ENCODE measurements around the gene GJD2.

GJD2 gene

GRCh38 chr15:34772312-34772711 is 17.5 kb upstream of the GJD2 start:
- no peak overlapping the region for H3K9ac ChIP-seq (ENCODE audit: low read depth, low read length)
- H3K27me3 ChIP-seq (ENCODE audit: control insufficient read depth, insufficient read depth, low read length): no peaks in the 10 kb centered on the region
- no peak overlapping the region for H3K27ac ChIP-seq (ENCODE audit: low read depth, low read length)
- H3K4me3 ChIP-seq (ENCODE audit: low read depth, low read length): no peak overlapping the region
- peaks cover 5% of the 10 kb centered on the region for H3K4me1 ChIP-seq (ENCODE audit: control insufficient read depth, insufficient read depth, low read length)
- H3K9me3 ChIP-seq (ENCODE audit: control insufficient read depth, insufficient read depth, low read length): no peaks in the 10 kb centered on the region
- H3K36me3 ChIP-seq (ENCODE audit: control insufficient read depth, insufficient read depth, low read length): no peaks in the 10 kb centered on the region

GRCh38 chr15:34769711-34770110 is 14.9 kb upstream of the GJD2 start:
- Histone ChIP-seq H3K27me3 (ENCODE audit: control insufficient read depth, insufficient read depth, low read length) (no peaks in the 10 kb centered on the region), H3K4me1 (ENCODE audit: control insufficient read depth, insufficient read depth, low read length) (peaks cover 5% of the 10 kb centered on the region)

DNA sequence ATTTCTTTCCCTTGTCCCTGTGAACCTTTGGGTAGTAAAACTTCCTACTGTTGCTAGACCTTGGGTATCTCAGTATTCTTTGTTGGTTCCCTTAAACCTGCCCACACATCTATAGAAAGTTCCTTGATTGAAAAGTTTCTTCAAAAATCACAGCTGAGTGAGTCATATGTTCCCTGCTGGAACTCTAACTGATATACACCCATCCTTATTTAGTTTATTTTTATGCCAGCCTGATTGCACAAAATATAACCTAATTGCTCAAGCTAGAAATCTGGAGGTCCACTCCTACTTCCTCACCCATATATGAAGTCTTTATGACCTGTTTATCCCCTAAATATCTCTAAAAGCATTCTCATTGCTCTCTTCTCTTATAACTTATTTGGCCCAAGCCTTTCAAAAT is 13.7 kb upstream of the GJD2 start:
- no peak overlapping the region for H3K4me3 ChIP-seq (ENCODE audit: low read depth, low read length)
- H3K27me3 ChIP-seq (ENCODE audit: control insufficient read depth, insufficient read depth, low read length): no peaks in the 10 kb centered on the region
- H3K9me3 ChIP-seq (ENCODE audit: control insufficient read depth, insufficient read depth, low read length): no peaks in the 10 kb centered on the region
- no peaks in the 10 kb centered on the region for H3K36me3 ChIP-seq (ENCODE audit: control insufficient read depth, insufficient read depth, low read length)
- H3K9ac ChIP-seq (ENCODE audit: low read depth, low read length): no peak overlapping the region
- H3K27ac ChIP-seq (ENCODE audit: low read depth, low read length): no peak overlapping the region
- no peaks in the 10 kb centered on the region; the same call in 1 of the 2 replicates for H3K4me1 ChIP-seq (ENCODE audit: control insufficient read depth, insufficient read depth, low read length)

More at GRCh38 chr15:34769711-34770110, 14.9 kb upstream of the GJD2 start:
- Histone ChIP-seq H3K9me3 (ENCODE audit: control insufficient read depth, insufficient read depth, low read length) (no peaks in the 10 kb centered on the region), H3K27ac (ENCODE audit: low read depth, low read length) (no peak overlapping the region), H3K36me3 (ENCODE audit: control insufficient read depth, insufficient read depth, low read length) (no peaks in the 10 kb centered on the region), H3K9ac (ENCODE audit: low read depth, low read length) (no peak overlapping the region), H3K4me3 (ENCODE audit: low read depth, low read length) (no peak overlapping the region)

DNA sequence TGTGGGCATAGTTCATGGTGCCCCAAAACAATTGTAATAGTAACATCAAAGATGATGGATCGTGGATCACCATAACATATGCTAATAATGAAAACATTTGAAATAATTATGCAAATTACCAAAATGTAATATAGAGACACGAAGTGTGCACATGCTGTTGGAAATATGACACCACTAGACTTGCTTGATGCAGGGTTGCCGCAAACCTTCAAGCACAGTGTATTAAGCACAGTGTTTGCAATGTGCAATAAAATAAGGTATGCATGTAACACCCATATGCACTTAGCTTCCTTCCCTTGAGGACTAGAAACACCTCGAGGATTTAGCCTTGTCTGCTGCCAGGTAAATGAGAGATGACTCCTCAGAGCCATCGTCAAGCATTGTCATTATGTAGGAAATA is 10.9 kb upstream of the GJD2 start:
- H3K9me3 ChIP-seq (ENCODE audit: control insufficient read depth, insufficient read depth, low read length): no peaks in the 10 kb centered on the region
- H3K4me1 ChIP-seq (ENCODE audit: control insufficient read depth, insufficient read depth, low read length): no peaks in the 10 kb centered on the region
- H3K9ac ChIP-seq (ENCODE audit: low read depth, low read length): no peak overlapping the region
- H3K36me3 ChIP-seq (ENCODE audit: control insufficient read depth, insufficient read depth, low read length): no peaks in the 10 kb centered on the region
- no peaks in the 10 kb centered on the region for H3K27me3 ChIP-seq (ENCODE audit: control insufficient read depth, insufficient read depth, low read length)
- H3K4me3 ChIP-seq (ENCODE audit: low read depth, low read length): no peak overlapping the region
- H3K27ac ChIP-seq (ENCODE audit: low read depth, low read length): no peak overlapping the region

DNA sequence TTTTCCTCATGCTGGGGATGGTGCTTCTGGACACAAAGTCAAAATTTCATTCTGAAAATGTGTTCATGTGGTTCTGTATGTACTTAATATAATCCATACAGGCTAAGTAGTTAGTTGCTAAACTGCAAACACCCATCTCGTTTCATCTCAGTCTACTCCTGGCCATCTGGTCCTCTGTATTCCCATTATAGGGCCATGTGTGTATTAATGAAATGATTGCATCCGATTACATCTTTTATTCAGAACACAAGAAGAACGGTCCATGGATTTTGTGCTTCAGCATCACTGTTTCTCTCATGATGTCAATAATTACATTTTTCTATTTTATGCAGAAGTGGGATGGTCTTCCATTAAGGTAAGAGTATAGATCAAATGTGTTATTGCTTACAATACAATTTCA is 6.1 kb upstream of the GJD2 start:
- H3K36me3 ChIP-seq (ENCODE audit: control insufficient read depth, insufficient read depth, low read length): no peaks in the 10 kb centered on the region
- H3K9ac ChIP-seq (ENCODE audit: low read depth, low read length): no peak overlapping the region
- H3K27ac ChIP-seq (ENCODE audit: low read depth, low read length): no peak overlapping the region
- peaks cover under 1% of the 10 kb centered on the region; the same call in 1 of the 2 replicates for H3K4me1 ChIP-seq (ENCODE audit: control insufficient read depth, insufficient read depth, low read length)
- H3K27me3 ChIP-seq (ENCODE audit: control insufficient read depth, insufficient read depth, low read length): peaks cover 30% of the 10 kb centered on the region
- no peaks in the 10 kb centered on the region for H3K9me3 ChIP-seq (ENCODE audit: control insufficient read depth, insufficient read depth, low read length)
- no peak overlapping the region for H3K4me3 ChIP-seq (ENCODE audit: low read depth, low read length)

DNA sequence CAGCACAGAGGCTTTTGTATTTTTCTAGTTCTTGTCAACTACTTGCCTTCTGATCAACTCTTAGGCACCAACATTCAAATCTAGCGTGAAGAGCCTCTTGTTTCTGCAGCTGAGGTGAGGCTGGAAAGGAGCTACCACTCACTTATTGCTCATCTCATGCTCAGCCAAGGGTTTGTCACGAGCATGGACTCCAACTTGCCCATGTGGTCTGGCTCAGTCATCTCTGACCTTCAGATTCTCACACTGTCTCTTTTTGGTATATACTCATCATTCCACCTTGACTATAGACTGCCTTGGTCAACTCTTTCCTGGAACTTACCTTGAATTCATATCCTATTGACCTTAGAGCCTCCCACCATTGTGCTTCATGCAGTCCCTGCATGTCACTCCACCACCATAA is 5.2 kb upstream of the GJD2 start:
- H3K27me3 ChIP-seq (ENCODE audit: control insufficient read depth, insufficient read depth, low read length): peaks cover 39% of the 10 kb centered on the region
- no peak overlapping the region for H3K27ac ChIP-seq (ENCODE audit: low read depth, low read length)
- H3K9ac ChIP-seq (ENCODE audit: low read depth, low read length): no peak overlapping the region
- no peaks in the 10 kb centered on the region for H3K9me3 ChIP-seq (ENCODE audit: control insufficient read depth, insufficient read depth, low read length)
- H3K4me1 ChIP-seq (ENCODE audit: control insufficient read depth, insufficient read depth, low read length): peaks cover 4% of the 10 kb centered on the region; the same call in 1 of the 2 replicates
- no peak overlapping the region for H3K4me3 ChIP-seq (ENCODE audit: low read depth, low read length)
- no peaks in the 10 kb centered on the region for H3K36me3 ChIP-seq (ENCODE audit: control insufficient read depth, insufficient read depth, low read length)

- no peak overlapping the region for H3K9ac ChIP-seq (ENCODE audit: low read depth, low read length)
- no peaks in the 10 kb centered on the region for H3K36me3 ChIP-seq (ENCODE audit: control insufficient read depth, insufficient read depth, low read length)
- peaks cover 46% of the 10 kb centered on the region for H3K27me3 ChIP-seq (ENCODE audit: control insufficient read depth, insufficient read depth, low read length)
- H3K4me1 ChIP-seq (ENCODE audit: control insufficient read depth, insufficient read depth, low read length): peaks cover 4% of the 10 kb centered on the region; the same call in 1 of the 2 replicates
- H3K4me3 ChIP-seq (ENCODE audit: low read depth, low read length): no peak overlapping the region
- no peak overlapping the region for H3K27ac ChIP-seq (ENCODE audit: low read depth, low read length)
- H3K9me3 ChIP-seq (ENCODE audit: control insufficient read depth, insufficient read depth, low read length): no peaks in the 10 kb centered on the region
Measured at GRCh38 chr15:34759347-34759746, 4.5 kb upstream of the GJD2 start.

DNA sequence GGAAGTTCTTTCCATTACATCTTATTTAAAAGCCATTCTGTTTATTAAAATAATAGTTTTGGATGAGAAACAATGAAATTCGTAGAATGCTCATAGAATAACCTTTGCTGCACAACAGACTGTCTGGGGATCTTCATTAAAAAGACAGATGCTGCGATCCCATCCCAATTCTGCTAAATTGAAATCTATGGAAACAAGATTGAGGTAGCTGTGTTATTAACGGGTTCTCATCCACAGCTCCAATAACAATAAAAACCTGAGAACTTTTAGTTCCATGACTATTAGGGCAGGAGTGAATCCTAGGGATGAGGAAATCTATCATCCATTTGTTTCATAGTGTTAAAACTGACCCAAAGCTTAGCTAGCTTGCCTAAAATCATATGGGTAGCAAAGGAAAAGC is 2.5 kb upstream of the GJD2 start:
- Histone ChIP-seq H3K9ac (ENCODE audit: low read depth, low read length) (no peak overlapping the region), H3K27ac (ENCODE audit: low read depth, low read length) (no peak overlapping the region), H3K9me3 (ENCODE audit: control insufficient read depth, insufficient read depth, low read length) (no peaks in the 10 kb centered on the region), H3K27me3 (ENCODE audit: control insufficient read depth, insufficient read depth, low read length) (peaks cover 56% of the 10 kb centered on the region), H3K4me1 (ENCODE audit: control insufficient read depth, insufficient read depth, low read length) (peaks cover 4% of the 10 kb centered on the region; the same call in 1 of the 2 replicates), H3K4me3 (ENCODE audit: low read depth, low read length) (no peak overlapping the region), H3K36me3 (ENCODE audit: control insufficient read depth, insufficient read depth, low read length) (no peaks in the 10 kb centered on the region)

DNA sequence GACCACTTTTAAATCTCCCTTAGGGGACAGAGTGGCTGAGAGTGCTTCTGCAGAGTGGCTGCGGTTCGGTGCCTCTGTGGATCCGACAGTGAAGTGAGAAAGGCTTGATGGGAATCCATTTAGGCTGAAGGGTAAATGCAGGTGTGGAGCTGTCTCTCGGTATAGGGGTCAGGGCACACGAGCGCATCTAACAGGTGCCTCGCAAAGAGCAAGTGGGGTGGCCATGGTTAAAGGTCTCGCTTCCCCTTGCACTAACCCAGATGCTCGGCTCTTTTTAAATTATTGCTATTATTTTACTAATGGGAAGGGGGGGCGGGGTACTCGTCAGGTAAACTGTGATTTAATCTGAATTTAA is 598 bp upstream of the GJD2 start:
- Histone ChIP-seq H3K36me3 (ENCODE audit: control insufficient read depth, insufficient read depth, low read length) (no peaks in the 10 kb centered on the region), H3K4me3 (ENCODE audit: low read depth, low read length) (peak overlapping the region; percentile 58), H3K4me1 (ENCODE audit: control insufficient read depth, insufficient read depth, low read length) (peaks cover 4% of the 10 kb centered on the region; the same call in 1 of the 2 replicates), H3K9ac (ENCODE audit: low read depth, low read length) (no peak overlapping the region), H3K9me3 (ENCODE audit: control insufficient read depth, insufficient read depth, low read length) (no peaks in the 10 kb centered on the region), H3K27me3 (ENCODE audit: control insufficient read depth, insufficient read depth, low read length) (peaks cover 56% of the 10 kb centered on the region), H3K27ac (ENCODE audit: low read depth, low read length) (no peak overlapping the region)

DNA sequence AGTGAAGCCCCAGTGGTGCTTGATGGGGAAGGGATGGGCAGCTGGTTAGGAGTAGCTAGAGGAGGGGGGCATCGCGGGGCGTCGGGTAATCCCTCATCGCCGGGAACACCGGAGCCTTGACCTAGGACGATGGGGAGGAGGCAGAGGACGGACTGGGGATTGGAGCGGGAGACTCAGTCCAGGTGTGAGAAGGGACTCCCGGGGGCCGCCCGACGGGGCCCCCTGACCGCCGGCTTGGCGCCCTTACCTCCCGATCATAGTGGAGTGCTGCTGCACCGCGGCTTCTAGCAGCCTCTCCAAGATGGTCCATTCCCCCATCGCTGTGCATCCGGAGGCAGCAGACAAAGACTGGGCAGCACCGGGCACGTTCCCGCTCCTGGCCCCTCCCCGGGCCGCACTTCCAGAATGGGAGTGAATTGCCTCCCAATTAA is 612 bp downstream of the GJD2 start:
- Histone ChIP-seq H3K9me3 (ENCODE audit: control insufficient read depth, insufficient read depth, low read length) (no peaks in the 10 kb centered on the region), H3K27ac (ENCODE audit: low read depth, low read length) (no peak overlapping the region), H3K9ac (ENCODE audit: low read depth, low read length) (no peak overlapping the region), H3K4me1 (ENCODE audit: control insufficient read depth, insufficient read depth, low read length) (peaks cover 4% of the 10 kb centered on the region; the same call in 1 of the 2 replicates), H3K27me3 (ENCODE audit: control insufficient read depth, insufficient read depth, low read length) (peaks cover 56% of the 10 kb centered on the region), H3K4me3 (ENCODE audit: low read depth, low read length) (peak overlapping the region; percentile 58), H3K36me3 (ENCODE audit: control insufficient read depth, insufficient read depth, low read length) (no peaks in the 10 kb centered on the region)

DNA sequence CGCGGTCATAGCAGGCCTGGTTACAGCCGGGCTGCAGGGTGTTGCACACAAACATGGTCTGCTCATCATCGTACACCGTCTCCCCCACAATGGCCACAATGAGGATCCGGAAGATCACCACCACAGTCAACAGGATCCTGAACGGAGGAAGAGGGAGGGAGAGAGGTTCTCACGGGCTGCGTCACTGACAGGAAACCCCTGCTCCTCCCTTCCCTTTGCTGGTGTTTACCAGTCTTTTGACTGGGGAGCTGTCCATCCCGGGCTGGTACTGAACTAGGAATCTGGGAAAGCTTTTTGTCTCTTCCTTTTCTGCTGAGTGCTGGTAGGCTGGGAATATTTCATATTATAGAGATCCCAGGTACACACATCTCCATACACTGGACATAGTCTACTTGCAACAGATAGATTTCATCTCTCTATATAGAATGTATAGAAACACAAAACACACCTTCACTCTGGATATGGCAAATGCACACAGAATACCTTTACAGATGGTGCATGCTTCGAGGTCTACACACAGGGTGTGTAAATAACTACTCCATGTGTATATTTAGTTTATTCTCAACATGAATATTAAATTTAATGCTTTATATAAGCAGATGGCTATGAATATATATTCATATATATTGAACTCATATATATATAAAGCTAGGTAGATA is 1.4 kb downstream of the GJD2 start:
- Histone ChIP-seq H3K9me3 (ENCODE audit: control insufficient read depth, insufficient read depth, low read length) (no peaks in the 10 kb centered on the region), H3K9ac (ENCODE audit: low read depth, low read length) (no peak overlapping the region), H3K27ac (ENCODE audit: low read depth, low read length) (no peak overlapping the region), H3K36me3 (ENCODE audit: control insufficient read depth, insufficient read depth, low read length) (no peaks in the 10 kb centered on the region), H3K27me3 (ENCODE audit: control insufficient read depth, insufficient read depth, low read length) (peaks cover 50% of the 10 kb centered on the region), H3K4me1 (ENCODE audit: control insufficient read depth, insufficient read depth, low read length) (peaks cover 4% of the 10 kb centered on the region; the same call in 1 of the 2 replicates), H3K4me3 (ENCODE audit: low read depth, low read length) (peak overlapping the region; percentile 18; the same call in 1 of the 2 replicates)
